OCI-LY3 (cell line): ENCODE measurements around the gene GRHPR.

Source experiments
- CTCF ChIP-seq: fragments of 200-600, 300-600 bp; sonication (generic); IDR thresholded peaks from 2 replicates; pipeline ENCODE4 v1.5.1; 2014; ENCODE audit warnings: antibody characterized with exemption, low read length, low read depth
- EZH2phosphoT487 ChIP-seq: fragments of 200-600 bp; shearing (Covaris generic); IDR thresholded peaks from 2 replicates; pipeline ENCODE4 v1.6.1; 2018; ENCODE audit warnings: antibody characterized with exemption, mixed run types, low read depth

GRCh38 chr9:37426846-37427245 is 4.3 kb downstream of the GRHPR start:
- TF ChIP-seq CTCF (no peak), EZH2phosphoT487 (no peak)
